ENCODE measurements around the gene CORT. TPM values are rescaled to one million over a fixed set of nuclear protein-coding genes. Genes with fewer than 3 reads are reported as not detected.
"Not testable (repeated sequence)": the region's sequence is repeated elsewhere in the genome, so short reads cannot be mapped to it uniquely, and the experiment has no call there.

Gene CORT
- polyA plus RNA-seq, 1 donor from 2014 or later, result 0.81 TPM

DNA sequence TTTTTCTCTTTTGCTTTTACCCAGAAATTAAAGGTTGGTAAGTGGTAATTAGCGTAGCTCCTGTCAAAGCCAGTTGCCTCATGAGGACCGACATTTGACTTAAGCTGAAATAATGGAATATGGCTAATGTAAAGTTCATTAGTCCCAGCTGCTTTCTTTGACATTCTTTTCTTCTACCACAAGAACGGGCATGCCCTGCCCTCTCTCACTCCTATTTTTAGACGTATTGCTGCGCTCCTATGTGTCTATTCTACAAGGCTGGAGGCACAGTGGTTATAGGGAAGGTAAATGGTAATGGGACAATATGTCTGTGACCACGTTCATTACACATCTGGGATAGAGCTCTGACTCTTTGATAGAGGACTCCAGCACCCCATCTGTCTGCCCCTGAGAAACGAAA lies 6.8 kb downstream of the CORT start:
- no peaks in the 10 kb centered on the region for H3K9me2 ChIP-seq (ENCODE audit: insufficient read depth, low read length)
- no peak overlapping the region for H3K4me3 ChIP-seq (ENCODE audit: low read length)
- H4K20me1 ChIP-seq (ENCODE audit: insufficient read depth), result no peaks in the 10 kb centered on the region
- no peak overlapping the region for H3K27ac ChIP-seq (ENCODE audit: low read length)
- no peak overlapping the region for H3K9ac ChIP-seq (ENCODE audit: low read length)
- no peaks in the 10 kb centered on the region for H3K27me3 ChIP-seq (ENCODE audit: insufficient read depth, low read depth, low read length)
- no peak overlapping the region for H2AFZ ChIP-seq (ENCODE audit: low read depth, low read length)
- TF ChIP-seq EZH2 (IDR thresholded peaks at IDR 0.05; ENCODE audit: borderline replicate concordance, insufficient read depth, low read length, poor library complexity, severe bottlenecking) (no peak), RAD21 (conservative IDR thresholded peaks at IDR 0.05) (no peak), TAF1 (IDR thresholded peaks at IDR 0.05; ENCODE audit: low read depth) (no peak), POLR2AphosphoS5 (IDR thresholded peaks at IDR 0.05) (no peak), MXI1 (conservative IDR thresholded peaks at IDR 0.05; ENCODE audit: poor library complexity, severe bottlenecking) (no peak), SMC3 (conservative IDR thresholded peaks at IDR 0.05; ENCODE audit: poor library complexity) (no peak), EP300 (conservative IDR thresholded peaks at IDR 0.05; ENCODE audit: poor library complexity, severe bottlenecking) (no peak)
- TF ChIP-seq, protein P1, sequence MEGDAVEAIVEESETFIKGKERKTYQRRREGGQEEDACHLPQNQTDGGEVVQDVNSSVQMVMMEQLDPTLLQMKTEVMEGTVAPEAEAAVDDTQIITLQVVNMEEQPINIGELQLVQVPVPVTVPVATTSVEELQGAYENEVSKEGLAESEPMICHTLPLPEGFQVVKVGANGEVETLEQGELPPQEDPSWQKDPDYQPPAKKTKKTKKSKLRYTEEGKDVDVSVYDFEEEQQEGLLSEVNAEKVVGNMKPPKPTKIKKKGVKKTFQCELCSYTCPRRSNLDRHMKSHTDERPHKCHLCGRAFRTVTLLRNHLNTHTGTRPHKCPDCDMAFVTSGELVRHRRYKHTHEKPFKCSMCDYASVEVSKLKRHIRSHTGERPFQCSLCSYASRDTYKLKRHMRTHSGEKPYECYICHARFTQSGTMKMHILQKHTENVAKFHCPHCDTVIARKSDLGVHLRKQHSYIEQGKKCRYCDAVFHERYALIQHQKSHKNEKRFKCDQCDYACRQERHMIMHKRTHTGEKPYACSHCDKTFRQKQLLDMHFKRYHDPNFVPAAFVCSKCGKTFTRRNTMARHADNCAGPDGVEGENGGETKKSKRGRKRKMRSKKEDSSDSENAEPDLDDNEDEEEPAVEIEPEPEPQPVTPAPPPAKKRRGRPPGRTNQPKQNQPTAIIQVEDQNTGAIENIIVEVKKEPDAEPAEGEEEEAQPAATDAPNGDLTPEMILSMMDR (IDR thresholded peaks at IDR 0.05; ENCODE audit: poor library complexity, severe bottlenecking), result no peak
- no peaks in the 10 kb centered on the region for H3K79me2 ChIP-seq (replicated peaks; ENCODE audit: insufficient read depth, low read length)
- H3K4me2 ChIP-seq (ENCODE audit: low read length), result no peak overlapping the region
- H3K9me3 ChIP-seq (ENCODE audit: low read length), result no peaks in the 10 kb centered on the region
- no peaks in the 10 kb centered on the region for H3K36me3 ChIP-seq (ENCODE audit: insufficient read depth, low read length)
- no peaks in the 10 kb centered on the region for H3F3A ChIP-seq (ENCODE audit: insufficient read depth, low read length, poor library complexity, severe bottlenecking)

DNA sequence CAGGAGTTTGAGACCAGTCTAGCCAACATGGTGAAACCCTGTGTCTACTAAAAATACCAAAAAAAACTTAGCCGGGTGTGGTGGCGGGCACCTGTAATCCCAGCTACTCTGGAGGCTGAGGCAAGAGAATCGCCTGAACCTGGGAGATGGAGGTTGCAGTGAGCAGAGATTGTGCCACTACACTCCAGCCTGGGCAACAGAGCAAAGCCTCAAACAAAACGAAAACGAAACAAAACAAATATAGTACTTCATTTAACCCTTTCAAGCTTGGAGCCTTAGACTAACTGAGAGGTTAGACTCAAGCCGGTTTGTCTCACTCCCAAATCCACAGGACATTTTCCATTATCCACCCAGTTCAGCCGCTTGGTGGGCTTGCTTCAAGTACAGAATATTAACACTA lies 7.6 kb downstream of the CORT start:
- not testable (repeated sequence) for H4K20me1 ChIP-seq (ENCODE audit: insufficient read depth); H2AFZ ChIP-seq (ENCODE audit: low read depth, low read length); H3K9me2 ChIP-seq (ENCODE audit: insufficient read depth, low read length); H3K9me3 ChIP-seq (ENCODE audit: low read length); H3K4me2 ChIP-seq (ENCODE audit: low read length); H3K36me3 ChIP-seq (ENCODE audit: insufficient read depth, low read length); H3K79me2 ChIP-seq (replicated peaks; ENCODE audit: insufficient read depth, low read length); H3F3A ChIP-seq (ENCODE audit: insufficient read depth, low read length, poor library complexity, severe bottlenecking); H3K27me3 ChIP-seq (ENCODE audit: insufficient read depth, low read depth, low read length)
- H3K27ac ChIP-seq (ENCODE audit: low read length), result peak overlapping the region; percentile 73
- peak overlapping the region; percentile 3 for H3K4me3 ChIP-seq (ENCODE audit: low read length)
- peak overlapping the region; percentile 37 for H3K9ac ChIP-seq (ENCODE audit: low read length)

DNA sequence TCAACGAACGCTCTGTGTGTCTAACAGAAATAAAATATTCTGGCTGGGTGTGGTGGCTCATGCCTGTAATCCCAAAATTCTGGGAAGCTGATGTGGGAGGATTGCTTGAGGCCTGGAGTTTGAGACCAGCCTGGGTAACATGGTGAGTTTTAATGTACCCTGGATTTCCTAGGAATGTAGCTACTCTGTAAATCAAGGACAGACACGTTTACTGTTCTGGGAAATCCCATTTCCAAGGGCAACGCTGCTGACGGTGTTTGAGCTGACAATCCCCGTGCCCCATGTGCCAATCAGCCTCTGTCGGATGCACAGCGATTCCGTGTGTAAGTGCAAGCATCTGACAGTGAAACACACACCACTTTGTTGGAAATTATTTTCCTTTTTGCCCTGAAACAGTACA lies 8.0 kb downstream of the CORT start:
- peak overlapping the region; percentile 73 for H3K27ac ChIP-seq (ENCODE audit: low read length)
- no peaks in the 10 kb centered on the region for H3K79me2 ChIP-seq (replicated peaks; ENCODE audit: insufficient read depth, low read length)
- no peaks in the 10 kb centered on the region for H3K9me3 ChIP-seq (ENCODE audit: low read length)
- no peaks in the 10 kb centered on the region for H4K20me1 ChIP-seq (ENCODE audit: insufficient read depth)
- H3K9ac ChIP-seq (ENCODE audit: low read length), result peak overlapping the region; percentile 37
- TF ChIP-seq POLR2AphosphoS5 (IDR thresholded peaks at IDR 0.05), result peak; percentile 58
- no peak for TF ChIP-seq EZH2 (IDR thresholded peaks at IDR 0.05; ENCODE audit: borderline replicate concordance, insufficient read depth, low read length, poor library complexity, severe bottlenecking)
- TF ChIP-seq SMC3 (conservative IDR thresholded peaks at IDR 0.05; ENCODE audit: poor library complexity), result no peak
- TF ChIP-seq RAD21 (conservative IDR thresholded peaks at IDR 0.05), result no peak
- TF ChIP-seq, protein P1 (IDR thresholded peaks at IDR 0.05; ENCODE audit: poor library complexity, severe bottlenecking), result no peak
- TF ChIP-seq, protein P2, sequence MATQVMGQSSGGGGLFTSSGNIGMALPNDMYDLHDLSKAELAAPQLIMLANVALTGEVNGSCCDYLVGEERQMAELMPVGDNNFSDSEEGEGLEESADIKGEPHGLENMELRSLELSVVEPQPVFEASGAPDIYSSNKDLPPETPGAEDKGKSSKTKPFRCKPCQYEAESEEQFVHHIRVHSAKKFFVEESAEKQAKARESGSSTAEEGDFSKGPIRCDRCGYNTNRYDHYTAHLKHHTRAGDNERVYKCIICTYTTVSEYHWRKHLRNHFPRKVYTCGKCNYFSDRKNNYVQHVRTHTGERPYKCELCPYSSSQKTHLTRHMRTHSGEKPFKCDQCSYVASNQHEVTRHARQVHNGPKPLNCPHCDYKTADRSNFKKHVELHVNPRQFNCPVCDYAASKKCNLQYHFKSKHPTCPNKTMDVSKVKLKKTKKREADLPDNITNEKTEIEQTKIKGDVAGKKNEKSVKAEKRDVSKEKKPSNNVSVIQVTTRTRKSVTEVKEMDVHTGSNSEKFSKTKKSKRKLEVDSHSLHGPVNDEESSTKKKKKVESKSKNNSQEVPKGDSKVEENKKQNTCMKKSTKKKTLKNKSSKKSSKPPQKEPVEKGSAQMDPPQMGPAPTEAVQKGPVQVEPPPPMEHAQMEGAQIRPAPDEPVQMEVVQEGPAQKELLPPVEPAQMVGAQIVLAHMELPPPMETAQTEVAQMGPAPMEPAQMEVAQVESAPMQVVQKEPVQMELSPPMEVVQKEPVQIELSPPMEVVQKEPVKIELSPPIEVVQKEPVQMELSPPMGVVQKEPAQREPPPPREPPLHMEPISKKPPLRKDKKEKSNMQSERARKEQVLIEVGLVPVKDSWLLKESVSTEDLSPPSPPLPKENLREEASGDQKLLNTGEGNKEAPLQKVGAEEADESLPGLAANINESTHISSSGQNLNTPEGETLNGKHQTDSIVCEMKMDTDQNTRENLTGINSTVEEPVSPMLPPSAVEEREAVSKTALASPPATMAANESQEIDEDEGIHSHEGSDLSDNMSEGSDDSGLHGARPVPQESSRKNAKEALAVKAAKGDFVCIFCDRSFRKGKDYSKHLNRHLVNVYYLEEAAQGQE (IDR thresholded peaks at IDR 0.05; ENCODE audit: borderline replicate concordance), result no peak
- TF ChIP-seq MXI1 (conservative IDR thresholded peaks at IDR 0.05; ENCODE audit: poor library complexity, severe bottlenecking), result peak; percentile 19
- peak; percentile 77 for TF ChIP-seq EP300 (conservative IDR thresholded peaks at IDR 0.05; ENCODE audit: poor library complexity, severe bottlenecking)
- no peak for TF ChIP-seq TAF1 (IDR thresholded peaks at IDR 0.05; ENCODE audit: low read depth)
- no peak overlapping the region for H2AFZ ChIP-seq (ENCODE audit: low read depth, low read length)
- H3K4me2 ChIP-seq (ENCODE audit: low read length), result no peak overlapping the region
- H3K36me3 ChIP-seq (ENCODE audit: insufficient read depth, low read length), result no peaks in the 10 kb centered on the region
- peak overlapping the region; percentile 3 for H3K4me3 ChIP-seq (ENCODE audit: low read length)
- no peaks in the 10 kb centered on the region for H3F3A ChIP-seq (ENCODE audit: insufficient read depth, low read length, poor library complexity, severe bottlenecking)
- no peaks in the 10 kb centered on the region for H3K27me3 ChIP-seq (ENCODE audit: insufficient read depth, low read depth, low read length)
- H3K9me2 ChIP-seq (ENCODE audit: insufficient read depth, low read length), result no peaks in the 10 kb centered on the region

All from neural cell (in vitro differentiated cells).